Astrocyte (in vitro differentiated cells and primary cell): ENCODE results near the gene NF2. TPM values are rescaled to one million over a fixed set of nuclear protein-coding genes. Genes with fewer than 3 reads are reported as not detected.

Experiments used
- DNase-seq: peaks from one replicate; pipeline ENCODE4 v3.0.0-alpha.2; 2010; ENCODE audit warnings: low read depth
- FAIRE-seq: peaks from 2 replicates; lab custom pipeline; 2011; peaks lifted over from hg19 to GRCh38; lab: Jason Lieb, UNC
- H2AFZ ChIP-seq: 2 replicates; pipeline ENCODE4 v1.6.0; 2012; ENCODE audit warnings: low read depth, low read length, inconsistent platforms
- H3K27ac ChIP-seq: 2 replicates; pipeline ENCODE4 v1.5.1; 2011; ENCODE audit warnings: low read depth, low read length, inconsistent platforms
- H3K27me3 ChIP-seq: 2 replicates; pipeline ENCODE4 v1.6.0; 2011; ENCODE audit warnings: low read length, inconsistent platforms; ENCODE audit not compliant: insufficient read depth
- H3K36me3 ChIP-seq: 2 replicates; pipeline ENCODE4 v1.5.1; 2011; ENCODE audit warnings: low read length, inconsistent platforms; ENCODE audit not compliant: insufficient read depth
- H3K4me1 ChIP-seq: 2 replicates; pipeline ENCODE4 v1.5.1; 2011; ENCODE audit warnings: low read length, inconsistent platforms; ENCODE audit not compliant: insufficient read depth
- H3K4me2 ChIP-seq: 2 replicates; pipeline ENCODE4 v1.6.0; 2012; ENCODE audit warnings: low read length, inconsistent platforms
- H3K4me3 ChIP-seq: 2 replicates; pipeline ENCODE4 v1.5.1; 2011; ENCODE audit warnings: low read depth, mild to moderate bottlenecking, low read length, inconsistent platforms; ENCODE audit not compliant: insufficient read depth
- H3K79me2 ChIP-seq: 2 replicates; pipeline ENCODE4 v1.6.0; 2012; ENCODE audit warnings: mild to moderate bottlenecking, low read length, inconsistent platforms; ENCODE audit not compliant: insufficient read depth
- H3K9ac ChIP-seq: 2 replicates; pipeline ENCODE4 v1.6.0; 2012; ENCODE audit warnings: mild to moderate bottlenecking, low read length, inconsistent platforms
- H3K9me3 ChIP-seq: 2 replicates; pipeline ENCODE4 v1.5.1; 2012; ENCODE audit warnings: low read depth, mild to moderate bottlenecking, low read length, inconsistent platforms; ENCODE audit not compliant: insufficient read depth
- H4K20me1 ChIP-seq: 2 replicates; pipeline ENCODE4 v1.6.0; 2012; ENCODE audit warnings: low read length, inconsistent platforms; ENCODE audit not compliant: insufficient read depth
- H3K27ac Mint-ChIP-seq: one replicate; pipeline ENCODE4 v1.8.0; 2021; ENCODE audit warnings: mild to moderate bottlenecking, mixed read lengths; ENCODE audit not compliant: unreplicated experiment
- H3K27me3 Mint-ChIP-seq: one replicate; pipeline ENCODE4 v1.8.0; 2021; ENCODE audit warnings: low read depth, mixed read lengths; ENCODE audit not compliant: unreplicated experiment
- H3K36me3 Mint-ChIP-seq: one replicate; pipeline ENCODE4 v1.8.0; 2021; ENCODE audit warnings: low read depth, mixed read lengths; ENCODE audit not compliant: unreplicated experiment
- H3K4me1 Mint-ChIP-seq: one replicate; pipeline ENCODE4 v1.8.0; 2021; ENCODE audit warnings: low read depth, mixed read lengths; ENCODE audit not compliant: unreplicated experiment
- H3K4me3 Mint-ChIP-seq: one replicate; pipeline ENCODE4 v1.8.0; 2021; ENCODE audit warnings: mild to moderate bottlenecking, moderate library complexity, mixed read lengths; ENCODE audit not compliant: unreplicated experiment
- H3K9me3 Mint-ChIP-seq: one replicate; pipeline ENCODE4 v1.8.0; 2021; ENCODE audit warnings: mild to moderate bottlenecking, mixed read lengths; ENCODE audit not compliant: unreplicated experiment
- CTCF ChIP-seq: IDR thresholded peaks from 2 replicates; pipeline ENCODE4 v1.5.1; 2011; ENCODE audit warnings: low read depth, mild to moderate bottlenecking, inconsistent platforms, low read length, moderate library complexity; ENCODE audit not compliant: insufficient read depth
- EZH2 ChIP-seq: IDR thresholded peaks from 2 replicates; pipeline ENCODE4 v1.6.1; 2012; ENCODE audit warnings: mild to moderate bottlenecking, low read length, inconsistent platforms; ENCODE audit not compliant: insufficient read depth
- total RNA-seq: library from RNA; stranded (reverse); gene quantifications from 2 replicates; pipeline ENCODE4 v1.2.1, GENCODE V29; 2021

NF2 gene
- total RNA-seq, 1 donor from 2014 or later, result 93.4 TPM

- Histone ChIP-seq H2AFZ (no peak overlapping the region), H3K4me1 (peaks cover 78% of the 10 kb centered on the region), H3K9me3 (no peaks in the 10 kb centered on the region), H3K27ac (peak overlapping the region; percentile 98), H4K20me1 (no peaks in the 10 kb centered on the region), H3K36me3 (no peaks in the 10 kb centered on the region), H3K4me2 (peak overlapping the region; percentile 85), H3K4me3 (peak overlapping the region; percentile 30), H3K27me3 (no peaks in the 10 kb centered on the region), H3K79me2 (peaks cover 85% of the 10 kb centered on the region), H3K9ac (peak overlapping the region; percentile 89)
- TF ChIP-seq CTCF, result no peak
- Mint-ChIP-seq H3K4me1 (peaks cover 72% of the 10 kb centered on the region), H3K27me3 (no peaks in the 10 kb centered on the region), H3K27ac (peak overlapping the region; percentile 94), H3K36me3 (no peaks in the 10 kb centered on the region), H3K4me3 (peak overlapping the region; percentile 70), H3K9me3 (no peaks in the 10 kb centered on the region)
- peak; percentile 98 for DNase-seq
- FAIRE-seq, result peak; percentile 98
Measured at GRCh38 chr22:29621761-29622526, 18.5 kb downstream of the NF2 start.

- FAIRE-seq (no peak), DNase-seq (no peak)
- no peak for TF ChIP-seq EZH2
- no peak for TF ChIP-seq CTCF
- peaks cover 71% of the 10 kb centered on the region for H3K4me1 Mint-ChIP-seq
- peak overlapping the region; percentile 56 for H3K4me3 Mint-ChIP-seq
- no peaks in the 10 kb centered on the region for H3K9me3 Mint-ChIP-seq
- peaks cover 85% of the 10 kb centered on the region for H3K79me2 ChIP-seq
- no peak overlapping the region for H2AFZ ChIP-seq
- H3K4me3 ChIP-seq, result no peak overlapping the region
- peak overlapping the region; percentile 81 for H3K9ac ChIP-seq
- H3K36me3 ChIP-seq, result no peaks in the 10 kb centered on the region
- no peaks in the 10 kb centered on the region for H3K36me3 Mint-ChIP-seq
- H3K27me3 Mint-ChIP-seq, result no peaks in the 10 kb centered on the region
- H3K4me2 ChIP-seq, result peak overlapping the region; percentile 33
- no peaks in the 10 kb centered on the region for H3K9me3 ChIP-seq
- H3K27ac ChIP-seq, result peak overlapping the region; percentile 98
- H3K4me1 ChIP-seq, result peaks cover 80% of the 10 kb centered on the region
- no peaks in the 10 kb centered on the region for H3K27me3 ChIP-seq
- peak overlapping the region; percentile 94 for H3K27ac Mint-ChIP-seq
- H4K20me1 ChIP-seq, result no peaks in the 10 kb centered on the region
Measured at GRCh38 chr22:29623059-29623458, 19.6 kb downstream of the NF2 start.

GRCh38 chr22:29623553-29624169, 20.2 kb downstream of the NF2 start:
- H3K36me3 Mint-ChIP-seq, result no peaks in the 10 kb centered on the region
- FAIRE-seq (no peak), DNase-seq (no peak)
- Histone ChIP-seq H4K20me1 (no peaks in the 10 kb centered on the region), H3K4me1 (peaks cover 74% of the 10 kb centered on the region), H3K4me2 (peak overlapping the region; percentile 33), H3K27ac (peak overlapping the region; percentile 98), H3K27me3 (no peaks in the 10 kb centered on the region), H3K79me2 (peaks cover 85% of the 10 kb centered on the region), H3K9ac (peak overlapping the region; percentile 81), H3K36me3 (no peaks in the 10 kb centered on the region), H3K4me3 (no peak overlapping the region), H3K9me3 (no peaks in the 10 kb centered on the region), H2AFZ (no peak overlapping the region)
- H3K4me1 Mint-ChIP-seq, result peaks cover 65% of the 10 kb centered on the region
- H3K27me3 Mint-ChIP-seq, result no peaks in the 10 kb centered on the region
- no peak for TF ChIP-seq CTCF
- TF ChIP-seq EZH2, result no peak
- H3K4me3 Mint-ChIP-seq, result no peak overlapping the region
- H3K9me3 Mint-ChIP-seq, result no peaks in the 10 kb centered on the region
- peak overlapping the region; percentile 94 for H3K27ac Mint-ChIP-seq
